WTC11 (cell line): ENCODE measurements around the gene EIF4G3. TPM values are rescaled to one million over a fixed set of nuclear protein-coding genes. Genes with fewer than 3 reads are reported as not detected.

Source experiments
- ATAC-seq: fragments of 200-7000 bp; cut with Tn5 transposase; 2 replicates; pipeline ENCODE4 v1.10.0; 2021; ENCODE audit warnings: mild to moderate bottlenecking, moderate library complexity
- CTCF ChIA-PET: fragments of 300-600 bp; sonication (Branson Sonifier 250); formaldehyde crosslinking; loops from one replicate; lab custom pipeline; 2021; ENCODE audit warnings: antibody characterized with exemption; lab: Charles Lee
- POLR2A ChIA-PET: fragments of 350-600 bp; sonication (Branson Sonifier 250); formaldehyde crosslinking; loops from one replicate; lab custom pipeline; 2021; ENCODE audit warnings: antibody characterized with exemption; lab: Charles Lee
- DNase-seq: peaks from one replicate; pipeline ENCODE4 v3.0.0; 2021; ENCODE audit warnings: low spot score
- H3K27ac Mint-ChIP-seq: 2 replicates; pipeline ENCODE4 v1.8.0; 2021; ENCODE audit warnings: mixed read lengths
- H3K27me3 Mint-ChIP-seq: 2 replicates; pipeline ENCODE4 v1.8.0; 2021; ENCODE audit warnings: low read depth, mild to moderate bottlenecking, moderate library complexity, mixed read lengths
- H3K36me3 Mint-ChIP-seq: 2 replicates; pipeline ENCODE4 v1.8.0; 2021; ENCODE audit warnings: mixed read lengths
- H3K4me1 Mint-ChIP-seq: 2 replicates; pipeline ENCODE4 v1.8.0; 2022; ENCODE audit warnings: mixed read lengths
- H3K4me3 Mint-ChIP-seq: 2 replicates; pipeline ENCODE4 v1.8.0; 2021; ENCODE audit warnings: mild to moderate bottlenecking, moderate library complexity, mixed read lengths
- H3K9me3 Mint-ChIP-seq: 2 replicates; pipeline ENCODE4 v1.8.0; 2021; ENCODE audit warnings: mixed read lengths
- FOXK1 ChIP-seq: sonication (generic); formaldehyde crosslinking; IDR thresholded peaks from 2 replicates; pipeline ENCODE4 v1.8.0; 2022; ENCODE audit warnings: mild to moderate bottlenecking, moderate library complexity, missing genetic modification reagents
- GABPB1 ChIP-seq: sonication (generic); formaldehyde crosslinking; IDR thresholded peaks from 2 replicates; pipeline ENCODE4 v1.8.1; 2023; ENCODE audit warnings: mild to moderate bottlenecking, missing genetic modification reagents
- PRRX2 ChIP-seq: fragments of 250-450 bp; sonication (Bioruptor Pico); IDR thresholded peaks from 2 replicates; pipeline ENCODE4 v1.8.0; 2021; ENCODE audit warnings: mild to moderate bottlenecking
- SOX15 ChIP-seq: fragments of 250-450 bp; sonication (Bioruptor Pico); IDR thresholded peaks from 2 replicates; pipeline ENCODE4 v1.9.0; 2021; ENCODE audit warnings: mild to moderate bottlenecking
- ZNF396 ChIP-seq: fragments of 250-450 bp; sonication (Bioruptor Pico); IDR thresholded peaks from 2 replicates; pipeline ENCODE4 v1.8.0; 2021; ENCODE audit warnings: mild to moderate bottlenecking, moderate library complexity, borderline replicate concordance
- total RNA-seq: library from RNA; stranded (reverse); gene quantifications from 3 replicates; pipeline ENCODE4 v1.2.3, GENCODE V29; 2021
- TF ChIP-seq, protein P1 (sequence below): sonication (generic); formaldehyde crosslinking; IDR thresholded peaks from 2 replicates; pipeline ENCODE4 v1.8.0; 2023; ENCODE audit warnings: missing genetic modification reagents, mild to moderate bottlenecking, borderline replicate concordance
- TF ChIP-seq, protein P2 (sequence below): fragments of 250-450 bp; sonication (Bioruptor Pico); IDR thresholded peaks from 2 replicates; pipeline ENCODE4 v1.8.0; 2021; ENCODE audit warnings: mild to moderate bottlenecking
- TF ChIP-seq, protein P3 (sequence below): sonication (generic); formaldehyde crosslinking; IDR thresholded peaks from 2 replicates; pipeline ENCODE4 v1.8.0; 2022; ENCODE audit warnings: mild to moderate bottlenecking, missing genetic modification reagents
- TF ChIP-seq, protein P4 (sequence below): fragments of 200-600 bp; IDR thresholded peaks from 2 replicates; pipeline ENCODE4 v1.8.0; 2022; ENCODE audit warnings: antibody characterized with exemption
- TF ChIP-seq, protein P5 (sequence below): fragments of 250-450 bp; sonication (Bioruptor Pico); IDR thresholded peaks from 2 replicates; pipeline ENCODE4 v1.9.0; 2021; ENCODE audit warnings: mild to moderate bottlenecking
- TF ChIP-seq, protein P6 (sequence below): sonication (generic); formaldehyde crosslinking; IDR thresholded peaks from 2 replicates; pipeline ENCODE4 v1.8.0; 2023; ENCODE audit warnings: mild to moderate bottlenecking, missing genetic modification reagents
- TF ChIP-seq, protein P7 (sequence below): sonication (generic); formaldehyde crosslinking; IDR thresholded peaks from 2 replicates; pipeline ENCODE4 v1.8.1; 2022; ENCODE audit warnings: missing genetic modification reagents, borderline replicate concordance

EIF4G3 gene
- total RNA-seq, 1 experiment from 2014 or later, result 77.7 TPM

DNA sequence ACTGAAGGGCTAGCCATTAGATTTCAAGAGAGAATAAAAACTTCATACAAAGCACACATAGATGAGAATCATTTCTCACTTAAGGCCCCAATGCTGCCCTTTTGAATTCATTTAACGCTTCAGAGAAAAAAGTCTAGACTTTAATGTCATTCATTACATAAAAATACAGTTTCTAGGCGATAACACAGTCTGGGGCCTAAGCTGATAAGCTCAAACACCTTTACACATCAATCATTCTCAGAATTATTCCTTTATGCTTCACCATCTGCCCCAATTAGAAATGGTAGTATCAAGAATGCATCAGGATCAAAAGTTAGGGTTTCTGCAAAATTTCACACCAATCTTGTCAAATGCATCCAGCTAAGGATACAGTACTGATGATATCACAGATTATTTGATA, 289.5 kb downstream of the EIF4G3 start (continued):
- TF ChIP-seq, protein P1, sequence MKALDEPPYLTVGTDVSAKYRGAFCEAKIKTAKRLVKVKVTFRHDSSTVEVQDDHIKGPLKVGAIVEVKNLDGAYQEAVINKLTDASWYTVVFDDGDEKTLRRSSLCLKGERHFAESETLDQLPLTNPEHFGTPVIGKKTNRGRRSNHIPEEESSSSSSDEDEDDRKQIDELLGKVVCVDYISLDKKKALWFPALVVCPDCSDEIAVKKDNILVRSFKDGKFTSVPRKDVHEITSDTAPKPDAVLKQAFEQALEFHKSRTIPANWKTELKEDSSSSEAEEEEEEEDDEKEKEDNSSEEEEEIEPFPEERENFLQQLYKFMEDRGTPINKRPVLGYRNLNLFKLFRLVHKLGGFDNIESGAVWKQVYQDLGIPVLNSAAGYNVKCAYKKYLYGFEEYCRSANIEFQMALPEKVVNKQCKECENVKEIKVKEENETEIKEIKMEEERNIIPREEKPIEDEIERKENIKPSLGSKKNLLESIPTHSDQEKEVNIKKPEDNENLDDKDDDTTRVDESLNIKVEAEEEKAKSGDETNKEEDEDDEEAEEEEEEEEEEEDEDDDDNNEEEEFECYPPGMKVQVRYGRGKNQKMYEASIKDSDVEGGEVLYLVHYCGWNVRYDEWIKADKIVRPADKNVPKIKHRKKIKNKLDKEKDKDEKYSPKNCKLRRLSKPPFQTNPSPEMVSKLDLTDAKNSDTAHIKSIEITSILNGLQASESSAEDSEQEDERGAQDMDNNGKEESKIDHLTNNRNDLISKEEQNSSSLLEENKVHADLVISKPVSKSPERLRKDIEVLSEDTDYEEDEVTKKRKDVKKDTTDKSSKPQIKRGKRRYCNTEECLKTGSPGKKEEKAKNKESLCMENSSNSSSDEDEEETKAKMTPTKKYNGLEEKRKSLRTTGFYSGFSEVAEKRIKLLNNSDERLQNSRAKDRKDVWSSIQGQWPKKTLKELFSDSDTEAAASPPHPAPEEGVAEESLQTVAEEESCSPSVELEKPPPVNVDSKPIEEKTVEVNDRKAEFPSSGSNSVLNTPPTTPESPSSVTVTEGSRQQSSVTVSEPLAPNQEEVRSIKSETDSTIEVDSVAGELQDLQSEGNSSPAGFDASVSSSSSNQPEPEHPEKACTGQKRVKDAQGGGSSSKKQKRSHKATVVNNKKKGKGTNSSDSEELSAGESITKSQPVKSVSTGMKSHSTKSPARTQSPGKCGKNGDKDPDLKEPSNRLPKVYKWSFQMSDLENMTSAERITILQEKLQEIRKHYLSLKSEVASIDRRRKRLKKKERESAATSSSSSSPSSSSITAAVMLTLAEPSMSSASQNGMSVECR, result no peak
- TF ChIP-seq, protein P2, sequence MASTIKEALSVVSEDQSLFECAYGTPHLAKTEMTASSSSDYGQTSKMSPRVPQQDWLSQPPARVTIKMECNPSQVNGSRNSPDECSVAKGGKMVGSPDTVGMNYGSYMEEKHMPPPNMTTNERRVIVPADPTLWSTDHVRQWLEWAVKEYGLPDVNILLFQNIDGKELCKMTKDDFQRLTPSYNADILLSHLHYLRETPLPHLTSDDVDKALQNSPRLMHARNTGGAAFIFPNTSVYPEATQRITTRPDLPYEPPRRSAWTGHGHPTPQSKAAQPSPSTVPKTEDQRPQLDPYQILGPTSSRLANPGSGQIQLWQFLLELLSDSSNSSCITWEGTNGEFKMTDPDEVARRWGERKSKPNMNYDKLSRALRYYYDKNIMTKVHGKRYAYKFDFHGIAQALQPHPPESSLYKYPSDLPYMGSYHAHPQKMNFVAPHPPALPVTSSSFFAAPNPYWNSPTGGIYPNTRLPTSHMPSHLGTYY, result no peak

DNA sequence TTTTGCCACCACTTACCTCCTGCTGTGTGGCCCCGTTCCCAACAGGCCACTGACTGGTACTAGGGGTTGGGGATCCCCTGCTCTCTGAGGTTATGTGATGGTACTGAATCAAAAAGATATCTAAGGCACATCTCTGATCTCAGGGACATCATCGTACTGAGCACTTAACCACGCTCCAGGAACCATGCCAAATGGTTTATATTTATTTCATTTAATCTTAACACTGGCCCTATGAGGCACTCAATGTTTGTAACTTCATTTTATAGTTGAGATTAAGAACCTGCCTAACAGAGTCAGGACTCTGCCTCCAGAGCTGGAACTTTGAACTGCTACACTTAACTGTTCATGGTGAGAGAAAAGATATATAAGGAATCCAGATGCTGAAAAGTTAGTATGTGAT, 291.6 kb downstream of the EIF4G3 start:
- ATAC-seq (no peak), DNase-seq (peak; percentile 16)
- CTCF ChIA-PET, result no interaction called here
- peaks cover 6% of the 10 kb centered on the region for H3K36me3 Mint-ChIP-seq
- peaks cover 17% of the 10 kb centered on the region for H3K4me1 Mint-ChIP-seq
- no peak for TF ChIP-seq GABPB1 (CRISPR knock-in tag)
- no peaks in the 10 kb centered on the region for H3K27me3 Mint-ChIP-seq
- no peaks in the 10 kb centered on the region for H3K9me3 Mint-ChIP-seq
- no peak overlapping the region for H3K4me3 Mint-ChIP-seq
- H3K27ac Mint-ChIP-seq, result no peak overlapping the region
- POLR2A ChIA-PET, result no interaction called here

DNA sequence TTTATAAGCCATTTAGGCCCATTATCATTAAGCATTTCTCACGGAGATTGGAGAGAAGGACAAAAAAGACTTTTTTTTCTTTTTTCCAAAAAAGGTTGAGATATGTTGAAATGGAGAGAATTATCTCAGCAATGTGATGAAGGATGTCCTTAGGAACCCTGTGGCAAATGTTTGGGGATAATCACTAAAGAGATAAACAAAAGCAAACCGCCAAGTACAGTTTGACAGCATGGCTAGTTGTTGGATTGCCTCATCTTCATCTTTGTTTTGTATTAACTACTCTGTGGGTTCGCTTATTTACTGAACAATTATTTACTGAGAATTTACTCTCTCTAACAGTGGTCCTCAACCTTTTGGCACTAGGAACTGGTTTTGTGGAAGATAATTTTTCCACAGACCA, 292.2 kb downstream of the EIF4G3 start:
- no peaks in the 10 kb centered on the region for H3K9me3 Mint-ChIP-seq
- H3K36me3 Mint-ChIP-seq, result peaks cover 8% of the 10 kb centered on the region
- no peak overlapping the region for H3K27ac Mint-ChIP-seq
- no peak for DNase-seq
- CTCF ChIA-PET, result no interaction called here
- POLR2A ChIA-PET, result no interaction called here
- no peak overlapping the region for H3K4me3 Mint-ChIP-seq
- TF ChIP-seq SOX15 (no peak), FOXK1 (CRISPR knock-in tag) (no peak)
- TF ChIP-seq, protein P3, sequence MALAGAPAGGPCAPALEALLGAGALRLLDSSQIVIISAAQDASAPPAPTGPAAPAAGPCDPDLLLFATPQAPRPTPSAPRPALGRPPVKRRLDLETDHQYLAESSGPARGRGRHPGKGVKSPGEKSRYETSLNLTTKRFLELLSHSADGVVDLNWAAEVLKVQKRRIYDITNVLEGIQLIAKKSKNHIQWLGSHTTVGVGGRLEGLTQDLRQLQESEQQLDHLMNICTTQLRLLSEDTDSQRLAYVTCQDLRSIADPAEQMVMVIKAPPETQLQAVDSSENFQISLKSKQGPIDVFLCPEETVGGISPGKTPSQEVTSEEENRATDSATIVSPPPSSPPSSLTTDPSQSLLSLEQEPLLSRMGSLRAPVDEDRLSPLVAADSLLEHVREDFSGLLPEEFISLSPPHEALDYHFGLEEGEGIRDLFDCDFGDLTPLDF (CRISPR knock-in tag), result no peak
- ATAC-seq, result no peak
- H3K4me1 Mint-ChIP-seq, result peaks cover 17% of the 10 kb centered on the region
- no peaks in the 10 kb centered on the region for H3K27me3 Mint-ChIP-seq

DNA sequence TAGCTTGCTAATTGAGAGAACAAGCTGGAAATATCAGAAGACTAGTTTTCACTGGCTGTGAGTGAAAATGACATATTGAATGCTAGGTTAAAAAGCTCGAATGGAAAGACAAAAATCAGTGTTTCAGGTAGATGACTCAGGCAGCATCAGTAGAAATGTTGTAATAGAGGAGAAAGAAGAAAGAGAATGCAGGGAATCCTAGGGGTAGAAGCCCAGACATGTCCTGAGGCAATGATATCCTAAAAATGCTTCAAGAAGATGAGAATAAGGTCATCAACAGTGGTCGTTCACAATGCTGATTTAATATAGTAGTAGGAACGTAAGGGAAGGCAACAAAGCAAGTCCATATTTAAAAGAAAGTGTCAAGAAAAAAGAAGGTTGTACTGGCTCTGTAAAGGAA, 292.9 kb downstream of the EIF4G3 start:
- Mint-ChIP-seq H3K27ac (peak overlapping the region; percentile 76), H3K4me1 (peaks cover 17% of the 10 kb centered on the region), H3K4me3 (no peak overlapping the region), H3K27me3 (no peaks in the 10 kb centered on the region), H3K9me3 (no peaks in the 10 kb centered on the region), H3K36me3 (peaks cover 12% of the 10 kb centered on the region)
- DNase-seq, result no peak
- CTCF ChIA-PET, result no interaction called here
- no peak for ATAC-seq
- POLR2A ChIA-PET, result interaction anchor here (0.7 kb wide), 1 partner anchor 771 kb away, joined by 3 read pairs; no protein-coding TSS in a partner anchor
- TF ChIP-seq, protein P3 (CRISPR knock-in tag), result no peak
- TF ChIP-seq, protein P4, sequence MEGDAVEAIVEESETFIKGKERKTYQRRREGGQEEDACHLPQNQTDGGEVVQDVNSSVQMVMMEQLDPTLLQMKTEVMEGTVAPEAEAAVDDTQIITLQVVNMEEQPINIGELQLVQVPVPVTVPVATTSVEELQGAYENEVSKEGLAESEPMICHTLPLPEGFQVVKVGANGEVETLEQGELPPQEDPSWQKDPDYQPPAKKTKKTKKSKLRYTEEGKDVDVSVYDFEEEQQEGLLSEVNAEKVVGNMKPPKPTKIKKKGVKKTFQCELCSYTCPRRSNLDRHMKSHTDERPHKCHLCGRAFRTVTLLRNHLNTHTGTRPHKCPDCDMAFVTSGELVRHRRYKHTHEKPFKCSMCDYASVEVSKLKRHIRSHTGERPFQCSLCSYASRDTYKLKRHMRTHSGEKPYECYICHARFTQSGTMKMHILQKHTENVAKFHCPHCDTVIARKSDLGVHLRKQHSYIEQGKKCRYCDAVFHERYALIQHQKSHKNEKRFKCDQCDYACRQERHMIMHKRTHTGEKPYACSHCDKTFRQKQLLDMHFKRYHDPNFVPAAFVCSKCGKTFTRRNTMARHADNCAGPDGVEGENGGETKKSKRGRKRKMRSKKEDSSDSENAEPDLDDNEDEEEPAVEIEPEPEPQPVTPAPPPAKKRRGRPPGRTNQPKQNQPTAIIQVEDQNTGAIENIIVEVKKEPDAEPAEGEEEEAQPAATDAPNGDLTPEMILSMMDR, result no peak
- TF ChIP-seq, protein P5, sequence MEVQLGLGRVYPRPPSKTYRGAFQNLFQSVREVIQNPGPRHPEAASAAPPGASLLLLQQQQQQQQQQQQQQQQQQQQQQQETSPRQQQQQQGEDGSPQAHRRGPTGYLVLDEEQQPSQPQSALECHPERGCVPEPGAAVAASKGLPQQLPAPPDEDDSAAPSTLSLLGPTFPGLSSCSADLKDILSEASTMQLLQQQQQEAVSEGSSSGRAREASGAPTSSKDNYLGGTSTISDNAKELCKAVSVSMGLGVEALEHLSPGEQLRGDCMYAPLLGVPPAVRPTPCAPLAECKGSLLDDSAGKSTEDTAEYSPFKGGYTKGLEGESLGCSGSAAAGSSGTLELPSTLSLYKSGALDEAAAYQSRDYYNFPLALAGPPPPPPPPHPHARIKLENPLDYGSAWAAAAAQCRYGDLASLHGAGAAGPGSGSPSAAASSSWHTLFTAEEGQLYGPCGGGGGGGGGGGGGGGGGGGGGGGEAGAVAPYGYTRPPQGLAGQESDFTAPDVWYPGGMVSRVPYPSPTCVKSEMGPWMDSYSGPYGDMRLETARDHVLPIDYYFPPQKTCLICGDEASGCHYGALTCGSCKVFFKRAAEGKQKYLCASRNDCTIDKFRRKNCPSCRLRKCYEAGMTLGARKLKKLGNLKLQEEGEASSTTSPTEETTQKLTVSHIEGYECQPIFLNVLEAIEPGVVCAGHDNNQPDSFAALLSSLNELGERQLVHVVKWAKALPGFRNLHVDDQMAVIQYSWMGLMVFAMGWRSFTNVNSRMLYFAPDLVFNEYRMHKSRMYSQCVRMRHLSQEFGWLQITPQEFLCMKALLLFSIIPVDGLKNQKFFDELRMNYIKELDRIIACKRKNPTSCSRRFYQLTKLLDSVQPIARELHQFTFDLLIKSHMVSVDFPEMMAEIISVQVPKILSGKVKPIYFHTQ, result no peak
- TF ChIP-seq, protein P6, sequence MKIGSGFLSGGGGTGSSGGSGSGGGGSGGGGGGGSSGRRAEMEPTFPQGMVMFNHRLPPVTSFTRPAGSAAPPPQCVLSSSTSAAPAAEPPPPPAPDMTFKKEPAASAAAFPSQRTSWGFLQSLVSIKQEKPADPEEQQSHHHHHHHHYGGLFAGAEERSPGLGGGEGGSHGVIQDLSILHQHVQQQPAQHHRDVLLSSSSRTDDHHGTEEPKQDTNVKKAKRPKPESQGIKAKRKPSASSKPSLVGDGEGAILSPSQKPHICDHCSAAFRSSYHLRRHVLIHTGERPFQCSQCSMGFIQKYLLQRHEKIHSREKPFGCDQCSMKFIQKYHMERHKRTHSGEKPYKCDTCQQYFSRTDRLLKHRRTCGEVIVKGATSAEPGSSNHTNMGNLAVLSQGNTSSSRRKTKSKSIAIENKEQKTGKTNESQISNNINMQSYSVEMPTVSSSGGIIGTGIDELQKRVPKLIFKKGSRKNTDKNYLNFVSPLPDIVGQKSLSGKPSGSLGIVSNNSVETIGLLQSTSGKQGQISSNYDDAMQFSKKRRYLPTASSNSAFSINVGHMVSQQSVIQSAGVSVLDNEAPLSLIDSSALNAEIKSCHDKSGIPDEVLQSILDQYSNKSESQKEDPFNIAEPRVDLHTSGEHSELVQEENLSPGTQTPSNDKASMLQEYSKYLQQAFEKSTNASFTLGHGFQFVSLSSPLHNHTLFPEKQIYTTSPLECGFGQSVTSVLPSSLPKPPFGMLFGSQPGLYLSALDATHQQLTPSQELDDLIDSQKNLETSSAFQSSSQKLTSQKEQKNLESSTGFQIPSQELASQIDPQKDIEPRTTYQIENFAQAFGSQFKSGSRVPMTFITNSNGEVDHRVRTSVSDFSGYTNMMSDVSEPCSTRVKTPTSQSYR (CRISPR knock-in tag), result no peak
- TF ChIP-seq, protein P7, sequence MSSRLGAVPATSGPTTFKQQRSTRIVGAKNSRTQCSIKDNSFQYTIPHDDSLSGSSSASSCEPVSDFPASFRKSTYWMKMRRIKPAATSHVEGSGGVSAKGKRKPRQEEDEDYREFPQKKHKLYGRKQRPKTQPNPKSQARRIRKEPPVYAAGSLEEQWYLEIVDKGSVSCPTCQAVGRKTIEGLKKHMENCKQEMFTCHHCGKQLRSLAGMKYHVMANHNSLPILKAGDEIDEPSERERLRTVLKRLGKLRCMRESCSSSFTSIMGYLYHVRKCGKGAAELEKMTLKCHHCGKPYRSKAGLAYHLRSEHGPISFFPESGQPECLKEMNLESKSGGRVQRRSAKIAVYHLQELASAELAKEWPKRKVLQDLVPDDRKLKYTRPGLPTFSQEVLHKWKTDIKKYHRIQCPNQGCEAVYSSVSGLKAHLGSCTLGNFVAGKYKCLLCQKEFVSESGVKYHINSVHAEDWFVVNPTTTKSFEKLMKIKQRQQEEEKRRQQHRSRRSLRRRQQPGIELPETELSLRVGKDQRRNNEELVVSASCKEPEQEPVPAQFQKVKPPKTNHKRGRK, result no peak
- TF ChIP-seq PRRX2 (CRISPR knock-in tag) (no peak), ZNF396 (CRISPR knock-in tag) (no peak)
